A673 (cell line): ENCODE data around the gene TNS4.

Experiments
- CTCF ChIP-seq: fragments of 300-800, 200-600 bp; sonication (generic); conservative IDR thresholded peaks from 2 replicates; pipeline ENCODE4 v1.5.1; 2017; ENCODE audit warnings: low read depth, mild to moderate bottlenecking, antibody characterized with exemption, low read length, moderate library complexity, mixed read lengths
- EZH2 ChIP-seq: fragments of 200-600 bp; sonication (generic); IDR thresholded peaks from 2 replicates; pipeline ENCODE4 v1.6.1; 2017; ENCODE audit warnings: borderline replicate concordance, low read depth, mild to moderate bottlenecking, mixed read lengths, antibody characterized with exemption, low read length; ENCODE audit not compliant: poor library complexity, severe bottlenecking

GRCh38 chr17:40525294-40525693 is 23.9 kb upstream of the TNS4 start:
- TF ChIP-seq CTCF (no peak), EZH2 (no peak)
